HCT116 (cell line): ENCODE results near the gene ARHGEF3. TPM values are rescaled to one million over a fixed set of nuclear protein-coding genes. Genes with fewer than 3 reads are reported as not detected.

ENCODE experiments used
- CEBPB ChIP-seq: IDR thresholded peaks from 2 replicates; pipeline ENCODE4 v1.6.1; 2012; ENCODE audit warnings: low read depth
- CTCF ChIP-seq, 3 experiments: fragments of 200-600 bp in 1 of 3; sonication (generic) in 1 of 3; IDR thresholded peaks in 2 of 3; conservative IDR thresholded peaks in 1 of 3; 2 replicates each; pipeline ENCODE4 v1.5.1; 2012 to 2017; ENCODE audit warnings: low read depth in 2 of 3, low read length in 2 of 3, antibody characterized with exemption in 1 of 3, borderline replicate concordance in 1 of 3, control low read depth in 1 of 3, mild to moderate bottlenecking in 1 of 3, mixed read lengths in 1 of 3, mixed run types in 1 of 3, moderate library complexity in 1 of 3; ENCODE audit not compliant: insufficient read depth in 1 of 3
- EGR1 ChIP-seq: IDR thresholded peaks from 2 replicates; pipeline ENCODE4 v1.6.1; 2012; ENCODE audit warnings: low read depth
- POLR2A ChIP-seq: IDR thresholded peaks from 2 replicates; pipeline ENCODE4 v1.7.0; 2011; ENCODE audit warnings: borderline replicate concordance; ENCODE audit not compliant: insufficient read depth, insufficient read length; ENCODE audit errors: extremely low read depth
- RAD21 ChIP-seq: IDR thresholded peaks from 2 replicates; pipeline ENCODE4 v1.6.1; 2012; ENCODE audit warnings: low read depth, mild to moderate bottlenecking
- TCF7L2 ChIP-seq: IDR thresholded peaks from 2 replicates; pipeline ENCODE4 v1.7.0; 2011; ENCODE audit warnings: borderline replicate concordance, inconsistent platforms; ENCODE audit not compliant: insufficient read depth, insufficient read length; ENCODE audit errors: extremely low read depth
- ZBTB33 ChIP-seq: IDR thresholded peaks from 2 replicates; pipeline ENCODE4 v1.6.1; 2011; ENCODE audit warnings: mild to moderate bottlenecking, low read length, moderate library complexity; ENCODE audit not compliant: insufficient replicate concordance; ENCODE audit errors: extremely low read depth
- total RNA-seq: library from RNA; stranded (reverse); gene quantifications from one replicate; pipeline ENCODE4 v1.2.1, GENCODE V29; 2021; ENCODE audit not compliant: unreplicated experiment

Gene ARHGEF3
- total RNA-seq, 1 experiment from 2014 or later, result 18.1 TPM

GRCh38 chr3:56683122-56683817 lies 118.5 kb downstream of the ARHGEF3 start, which contains the start of gene TASOR (continued):
- TF ChIP-seq TCF7L2 (no peak), ZBTB33 (peak; percentile 66), EGR1 (no peak), POLR2A (no peak), CEBPB (no peak), CTCF (IDR thresholded peaks at IDR 0.05 in 2 of 3, conservative IDR thresholded peaks at IDR 0.05 in 1 of 3; ENCODE audit: borderline replicate concordance in 1 of 3, insufficient read depth in 1 of 3, low read depth in 2 of 3, low read length in 2 of 3) (no peak), RAD21 (no peak)
